HUES64 (cell line): ENCODE data around the gene SHROOM4.

ENCODE experiments used
- H3K27ac ChIP-seq: 2 replicates; pipeline ENCODE4 v1.7.0; 2013; ENCODE audit warnings: low read depth, low read length, inconsistent platforms
- H3K27me3 ChIP-seq: 2 replicates; pipeline ENCODE4 v1.6.1; 2013; ENCODE audit warnings: mild to moderate bottlenecking, low read length; ENCODE audit not compliant: insufficient read depth
- H3K36me3 ChIP-seq: 2 replicates; pipeline ENCODE4 v1.6.1; 2013; ENCODE audit warnings: mild to moderate bottlenecking, low read length; ENCODE audit not compliant: insufficient read depth
- H3K4me1 ChIP-seq: 2 replicates; pipeline ENCODE4 v1.6.1; 2013; ENCODE audit warnings: mild to moderate bottlenecking, low read length, moderate library complexity; ENCODE audit not compliant: insufficient read depth
- H3K4me3 ChIP-seq: 2 replicates; pipeline ENCODE4 v1.5.1; 2013; ENCODE audit warnings: mild to moderate bottlenecking, low read length, moderate library complexity
- H3K9ac ChIP-seq: 2 replicates; pipeline ENCODE4 v1.6.1; 2013; ENCODE audit warnings: mild to moderate bottlenecking, low read depth, low read length
- H3K9me3 ChIP-seq: 2 replicates; pipeline ENCODE4 v1.6.1; 2013; ENCODE audit warnings: low read depth, low read length; ENCODE audit not compliant: insufficient read depth
- whole genome bisulfite sequencing: fragments of 150-250, 120-280 bp; methylation state at CpG from one replicate; pipeline ENCODE4 v1.1.7; 2013; ENCODE audit warnings: missing lambda C conversion rate; 5-methylcytosine and 5-hydroxymethylcytosine counted together

SHROOM4 gene

GRCh38 chrX:50581405-50581804, 232.6 kb downstream of the SHROOM4 start:
- Histone ChIP-seq H3K9ac (no peak overlapping the region), H3K36me3 (no peaks in the 10 kb centered on the region), H3K9me3 (no peaks in the 10 kb centered on the region), H3K4me1 (no peaks in the 10 kb centered on the region), H3K27ac (no peak overlapping the region), H3K4me3 (no peak overlapping the region), H3K27me3 (peaks cover 42% of the 10 kb centered on the region)
- 44% methylated on average over 1 of the region's 1 CpG for WGBS

GRCh38 chrX:50579955-50580354, 234.0 kb downstream of the SHROOM4 start:
- Histone ChIP-seq H3K4me1 (no peaks in the 10 kb centered on the region), H3K36me3 (no peaks in the 10 kb centered on the region), H3K27ac (no peak overlapping the region), H3K4me3 (no peak overlapping the region), H3K27me3 (peaks cover 42% of the 10 kb centered on the region), H3K9ac (no peak overlapping the region), H3K9me3 (no peaks in the 10 kb centered on the region)
- 25% methylated on average over 2 of the region's 2 CpGs for WGBS

GRCh38 chrX:50577326-50577725, 236.7 kb downstream of the SHROOM4 start:
- H3K9ac ChIP-seq, result no peak overlapping the region
- no peaks in the 10 kb centered on the region for H3K36me3 ChIP-seq
- peaks cover 24% of the 10 kb centered on the region for H3K27me3 ChIP-seq
- H3K27ac ChIP-seq, result no peak overlapping the region
- H3K4me3 ChIP-seq, result no peak overlapping the region
- no peaks in the 10 kb centered on the region for H3K9me3 ChIP-seq
- H3K4me1 ChIP-seq, result no peaks in the 10 kb centered on the region
- no CpG with 5 or more reads among the region's 1 CpG for WGBS

- Histone ChIP-seq H3K9me3 (no peaks in the 10 kb centered on the region), H3K4me3 (no peak overlapping the region), H3K9ac (no peak overlapping the region), H3K4me1 (no peaks in the 10 kb centered on the region), H3K27me3 (no peaks in the 10 kb centered on the region), H3K36me3 (no peaks in the 10 kb centered on the region), H3K27ac (no peak overlapping the region)
- no CpG with 5 or more reads among the region's 1 CpG for WGBS
These were observed 246.4 kb downstream of the SHROOM4 start for GRCh38 chrX:50567636-50568035.

- WGBS, result 85% methylated on average over 1 of the region's 4 CpGs
- no peaks in the 10 kb centered on the region for H3K27me3 ChIP-seq
These were observed 248.3 kb downstream of the SHROOM4 start for GRCh38 chrX:50565718-50566117.

More at GRCh38 chrX:50565718-50566117, 248.3 kb downstream of the SHROOM4 start:
- Histone ChIP-seq H3K9ac (no peak overlapping the region), H3K4me3 (no peak overlapping the region), H3K4me1 (no peaks in the 10 kb centered on the region), H3K9me3 (no peaks in the 10 kb centered on the region), H3K27ac (no peak overlapping the region), H3K36me3 (no peaks in the 10 kb centered on the region)
